ENCODE data around the gene HM13. TPM values are rescaled to one million over a fixed set of nuclear protein-coding genes. Genes with fewer than 3 reads are reported as not detected.
"Not testable (repeated sequence)": the region's sequence is repeated elsewhere in the genome, so short reads cannot be mapped to it uniquely, and the experiment has no call there.

HM13 gene
- total RNA-seq, 4 donors from 2014 or later: 54.8 to 86.7 (median 75.8) TPM

DNA sequence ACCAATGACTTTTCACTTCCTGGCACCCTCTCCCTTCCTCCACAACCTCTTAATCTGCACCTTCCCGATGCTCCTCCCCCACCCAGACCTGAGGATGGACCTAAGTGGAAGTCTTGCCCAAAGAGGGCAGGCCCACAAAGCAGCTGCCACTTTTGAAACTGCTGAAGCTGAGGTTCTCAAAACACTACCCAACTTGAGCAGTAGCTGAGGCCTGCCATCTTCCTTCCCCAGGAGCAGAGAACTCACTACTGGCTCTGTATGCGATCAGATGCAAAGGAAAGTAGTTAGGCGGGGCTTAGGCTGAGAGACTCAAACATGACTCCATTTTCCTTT is 1.5 kb downstream of the HM13 start:
- Histone ChIP-seq H3K9me3 (no peaks in the 10 kb centered on the region), H3K4me3 (peak overlapping the region; percentile 70 to 98 (median 88)), H3K27me3 (no peaks in the 10 kb centered on the region), H3K36me3 (peaks cover 0 to 27% (median 0%) of the 10 kb centered on the region in 3 donors), H3K27ac (peak overlapping the region in 3 of 4 donors; percentile 6 to 89 (median 86)), H3K4me1 (peaks cover 0 to 52% (median 21%) of the 10 kb centered on the region in 4 donors)
- no peak for TF ChIP-seq EP300 (IDR thresholded peaks at IDR 0.05)
- TF ChIP-seq, protein P1, sequence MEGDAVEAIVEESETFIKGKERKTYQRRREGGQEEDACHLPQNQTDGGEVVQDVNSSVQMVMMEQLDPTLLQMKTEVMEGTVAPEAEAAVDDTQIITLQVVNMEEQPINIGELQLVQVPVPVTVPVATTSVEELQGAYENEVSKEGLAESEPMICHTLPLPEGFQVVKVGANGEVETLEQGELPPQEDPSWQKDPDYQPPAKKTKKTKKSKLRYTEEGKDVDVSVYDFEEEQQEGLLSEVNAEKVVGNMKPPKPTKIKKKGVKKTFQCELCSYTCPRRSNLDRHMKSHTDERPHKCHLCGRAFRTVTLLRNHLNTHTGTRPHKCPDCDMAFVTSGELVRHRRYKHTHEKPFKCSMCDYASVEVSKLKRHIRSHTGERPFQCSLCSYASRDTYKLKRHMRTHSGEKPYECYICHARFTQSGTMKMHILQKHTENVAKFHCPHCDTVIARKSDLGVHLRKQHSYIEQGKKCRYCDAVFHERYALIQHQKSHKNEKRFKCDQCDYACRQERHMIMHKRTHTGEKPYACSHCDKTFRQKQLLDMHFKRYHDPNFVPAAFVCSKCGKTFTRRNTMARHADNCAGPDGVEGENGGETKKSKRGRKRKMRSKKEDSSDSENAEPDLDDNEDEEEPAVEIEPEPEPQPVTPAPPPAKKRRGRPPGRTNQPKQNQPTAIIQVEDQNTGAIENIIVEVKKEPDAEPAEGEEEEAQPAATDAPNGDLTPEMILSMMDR (IDR thresholded peaks at IDR 0.05): no peak
- TF ChIP-seq POLR2A (IDR thresholded peaks at IDR 0.05): no peak
- no peak for DNase-seq (ENCODE audit: low spot score in 2 of 2)
- 73 to 86% methylated on average over 3 of the region's 3 CpGs for WGBS, 2 donors

GRCh38 chr20:31516166-31516565 is 1.9 kb downstream of the HM13 start:
- TF ChIP-seq, protein P1 (IDR thresholded peaks at IDR 0.05): no peak
- TF ChIP-seq EP300 (IDR thresholded peaks at IDR 0.05) (no peak), POLR2A (IDR thresholded peaks at IDR 0.05) (no peak)
- Histone ChIP-seq H3K4me1 (peaks cover 0 to 56% (median 21%) of the 10 kb centered on the region in 4 donors), H3K9me3 (no peaks in the 10 kb centered on the region), H3K36me3 (peaks cover 0 to 27% (median 0%) of the 10 kb centered on the region in 3 donors), H3K27ac (peak overlapping the region in 1 of 4 donors; percentile 86), H3K27me3 (no peaks in the 10 kb centered on the region), H3K4me3 (peak overlapping the region in 2 of 4 donors; percentile 85 to 90)
- WGBS, 2 donors: 88 to 90% methylated on average over 4 of the region's 4 CpGs
- DNase-seq (ENCODE audit: low spot score in 2 of 2): no peak

DNA sequence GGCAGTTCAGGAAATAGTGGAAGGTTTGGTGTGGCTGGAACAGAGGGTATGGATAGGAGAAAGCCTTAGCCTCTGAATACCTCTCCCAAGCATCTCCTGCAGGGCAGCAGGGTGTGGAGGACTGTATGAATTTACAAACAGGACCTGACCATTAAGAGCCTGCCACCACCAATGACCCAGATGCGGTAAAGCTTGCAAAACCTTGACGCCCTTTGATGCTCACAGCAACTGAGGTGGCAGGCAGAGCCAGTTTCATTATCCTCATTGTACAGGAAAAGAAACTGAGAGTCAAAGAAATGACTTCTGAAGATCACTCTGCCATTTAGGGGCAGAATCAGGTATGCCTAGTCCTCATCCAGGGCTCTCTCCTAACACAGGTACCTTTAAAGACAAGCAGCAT is 2.4 kb downstream of the HM13 start:
- no peak for TF ChIP-seq EP300 (IDR thresholded peaks at IDR 0.05)
- TF ChIP-seq, protein P1 (IDR thresholded peaks at IDR 0.05): no peak
- TF ChIP-seq POLR2A (IDR thresholded peaks at IDR 0.05): no peak
- Histone ChIP-seq H3K9me3 (no peaks in the 10 kb centered on the region), H3K36me3 (peaks cover 0 to 27% (median 0%) of the 10 kb centered on the region in 3 donors), H3K4me1 (peaks cover 0 to 58% (median 23%) of the 10 kb centered on the region in 4 donors), H3K27ac (peak overlapping the region in 1 of 4 donors; percentile 86), H3K27me3 (no peaks in the 10 kb centered on the region), H3K4me3 (no peak overlapping the region)
- 86 to 88% methylated on average over 2 of the region's 2 CpGs for WGBS, 2 donors
- DNase-seq (ENCODE audit: low spot score in 2 of 2): no peak

DNA sequence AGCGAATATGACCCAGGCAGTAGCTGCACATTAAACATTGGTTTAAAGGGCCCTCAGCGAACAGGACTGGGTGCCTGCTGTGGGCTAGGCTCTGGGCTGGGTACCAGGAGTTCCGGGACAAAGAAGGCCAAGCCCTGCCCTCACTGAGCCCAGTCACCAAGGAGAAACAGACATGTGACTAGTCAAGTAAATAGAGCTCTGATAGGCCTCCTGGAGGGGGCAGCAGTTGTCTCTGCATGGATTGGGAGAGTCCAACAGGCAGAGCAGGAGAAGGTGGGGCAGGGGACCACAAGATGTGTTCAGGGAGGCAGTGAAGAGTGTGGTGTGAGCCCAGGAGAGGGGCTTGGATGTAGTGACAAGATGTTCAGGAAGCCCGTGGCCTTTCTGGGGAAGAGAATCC is 3.1 kb downstream of the HM13 start:
- 66 to 70% methylated on average over 4 of the region's 4 CpGs for WGBS, 2 donors
- TF ChIP-seq POLR2A (IDR thresholded peaks at IDR 0.05) (no peak), EP300 (IDR thresholded peaks at IDR 0.05) (no peak)
- TF ChIP-seq, protein P1 (IDR thresholded peaks at IDR 0.05): no peak
- H3K36me3 ChIP-seq: peaks cover 0 to 27% (median 0%) of the 10 kb centered on the region in 3 donors
- H3K9me3 ChIP-seq: no peaks in the 10 kb centered on the region
- DNase-seq (ENCODE audit: low spot score in 2 of 2): peak in 1 of 2 donors; percentile 49
- no peaks in the 10 kb centered on the region for H3K27me3 ChIP-seq
- peak overlapping the region in 1 of 4 donors; percentile 41 for H3K27ac ChIP-seq
- H3K4me1 ChIP-seq: peaks cover 0 to 64% (median 23%) of the 10 kb centered on the region in 4 donors
- H3K4me3 ChIP-seq: no peak overlapping the region

DNA sequence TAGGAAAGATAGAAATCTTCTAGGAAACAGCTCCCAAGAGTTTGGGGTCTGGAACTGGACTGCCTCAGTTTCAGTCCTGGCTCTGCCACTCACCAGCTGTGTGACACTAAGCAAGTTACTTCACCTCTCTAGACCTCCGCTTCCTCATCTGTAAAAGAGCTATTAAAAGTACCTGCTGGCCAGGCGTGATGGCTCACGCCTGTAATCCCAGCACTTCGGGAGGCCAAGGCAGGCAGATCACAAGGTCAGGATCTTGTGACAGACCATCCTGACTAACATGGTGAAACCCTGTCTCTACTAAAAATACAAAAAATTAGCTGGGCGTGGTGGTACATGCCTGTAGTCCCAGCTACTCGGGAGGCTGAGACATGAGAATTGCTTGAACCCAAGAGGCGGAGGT is 7.0 kb downstream of the HM13 start:
- not testable (repeated sequence) for H3K27me3 ChIP-seq; DNase-seq (ENCODE audit: low spot score in 2 of 2); H3K4me3 ChIP-seq; H3K9me3 ChIP-seq; H3K27ac ChIP-seq
- H3K36me3 ChIP-seq: peaks cover 0 to 44% (median 0%) of the 10 kb centered on the region in 3 donors
- peak in 1 of 2 donors; percentile 27 for TF ChIP-seq EP300 (IDR thresholded peaks at IDR 0.05)
- peaks cover 0 to 77% (median 9%) of the 10 kb centered on the region in 4 donors for H3K4me1 ChIP-seq
- 82 to 86% methylated on average over 7 of the region's 7 CpGs for WGBS, 2 donors
